GM21786 (cell line): ENCODE measurements around the gene ZNF454.
A peak's percentile ranks its signal among the peaks of the same experiment; 100 is the strongest.

Source experiments
- ATAC-seq: cut with Tn5 transposase; IDR thresholded peaks from one replicate; pipeline ENCODE4 v1.9.1; 2021; ENCODE audit not compliant: unreplicated experiment

Gene ZNF454

DNA sequence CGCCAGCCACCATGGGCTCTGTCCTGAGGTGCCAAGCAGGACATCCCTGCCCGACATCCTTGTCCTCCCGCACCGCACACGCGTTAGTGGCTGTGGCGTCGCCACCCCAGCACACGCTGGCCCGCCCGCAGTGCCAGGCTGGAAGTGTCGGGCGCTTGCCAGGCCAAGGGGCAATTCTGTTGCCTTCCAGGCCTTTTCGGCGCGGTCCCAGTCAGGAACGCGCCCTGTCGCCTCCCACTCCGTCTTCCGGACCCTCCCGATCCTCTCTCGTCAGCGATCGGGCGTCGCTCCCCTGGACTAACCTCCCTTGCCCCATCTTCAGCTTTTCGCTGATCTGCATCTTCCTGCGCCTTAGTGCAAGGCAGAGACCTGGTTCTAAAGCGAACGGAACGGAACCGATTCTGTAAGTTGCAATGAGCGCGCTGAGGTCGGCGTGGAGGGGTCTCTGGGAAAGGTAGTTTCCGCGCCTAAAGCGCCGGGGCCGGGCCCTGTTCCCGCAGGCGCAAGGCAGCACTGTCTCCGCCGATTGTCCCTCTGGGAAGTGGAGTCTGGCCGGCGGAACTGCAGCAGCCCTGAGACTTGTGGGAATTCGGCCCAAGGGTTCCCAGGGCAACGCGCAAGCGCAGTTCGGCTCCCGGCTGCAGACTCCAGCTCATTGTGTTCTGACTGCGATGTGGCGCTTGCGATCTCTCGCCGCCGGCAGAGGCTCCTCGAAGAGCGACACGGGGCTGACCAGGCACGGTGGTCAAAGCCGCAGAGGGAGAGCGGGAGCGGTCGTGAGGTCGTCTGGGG, at the start of gene ZNF454:
Gene ZNF454, plus strand, starts transcription at position 630 of the 792 bp plus-strand sequence. CDS start 1,594 bp downstream, outside the sequence.
- no peak for ATAC-seq

DNA sequence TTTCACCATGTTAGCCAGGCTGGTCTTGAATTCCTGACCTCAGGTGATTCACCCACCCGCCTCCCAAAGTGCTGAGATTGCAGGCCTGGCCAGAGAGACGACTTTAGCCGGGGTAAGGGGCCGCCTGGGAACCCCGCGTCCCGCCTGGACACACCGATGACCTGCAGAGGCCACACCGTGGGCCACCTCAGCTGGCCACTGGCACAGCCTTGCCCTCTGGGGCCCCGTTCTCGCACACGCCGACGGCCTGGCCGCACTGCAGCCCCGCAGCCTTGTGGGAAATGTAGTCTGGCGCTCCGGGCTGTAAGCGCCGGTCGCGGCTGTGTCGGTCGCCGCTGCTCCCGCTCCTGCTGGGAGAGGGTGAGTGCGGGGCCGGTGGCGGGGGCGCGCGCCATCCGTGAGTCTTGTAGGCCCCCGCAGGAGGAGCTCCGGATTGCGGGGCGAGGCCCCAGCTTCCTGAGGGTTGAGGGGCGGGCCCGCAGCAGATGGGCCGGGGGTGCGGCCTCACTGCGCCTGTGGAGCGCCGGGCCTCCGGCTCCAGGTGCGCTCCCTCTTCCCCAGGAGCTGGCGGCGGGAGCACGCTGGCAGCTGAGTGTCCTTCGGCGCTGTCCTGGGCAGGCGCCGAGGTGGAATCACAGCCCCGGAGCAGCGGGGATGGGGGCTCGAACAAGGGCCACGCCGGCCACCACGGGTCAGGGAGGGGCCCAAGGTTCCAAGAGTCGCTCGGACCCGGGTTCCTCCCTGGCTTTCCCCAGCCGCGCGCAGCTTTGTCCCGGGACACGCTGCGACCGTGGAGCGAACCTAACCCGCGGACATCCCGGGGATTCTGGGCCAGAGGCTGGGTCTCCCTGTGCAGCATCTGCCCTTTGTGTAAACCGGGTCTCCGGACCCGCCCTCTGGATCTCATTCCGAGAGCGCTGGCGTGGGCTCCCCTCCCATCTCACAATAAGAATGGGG, 45.1 kb upstream of the ZNF454 start, which contains the start of gene ZFP2:
Gene ZFP2, plus strand, starts transcription at position 299 of the 957 bp plus-strand sequence. CDS start 35,401 bp downstream, outside the sequence.
- ATAC-seq = peak; percentile 77

DNA sequence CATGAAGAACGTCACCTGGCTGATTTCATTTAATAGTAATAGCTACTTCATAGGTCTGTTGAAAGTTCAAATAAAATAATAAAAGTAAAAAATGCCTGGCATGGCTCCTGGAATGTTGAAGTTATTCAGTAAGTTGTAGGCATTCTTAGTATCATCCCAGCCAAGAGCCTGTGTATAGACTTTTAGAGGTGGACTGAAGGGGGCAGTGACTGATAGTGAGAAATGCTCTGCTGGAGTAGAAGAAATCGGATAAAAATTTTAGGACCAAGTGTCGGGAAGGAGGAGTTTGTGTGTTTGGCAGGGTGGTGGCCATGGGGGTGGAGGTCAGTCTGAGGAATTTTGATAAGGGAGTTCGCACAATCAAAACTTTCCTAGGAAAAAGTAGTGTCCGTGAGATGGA, 41.7 kb upstream of the ZNF454 start:
- ATAC-seq = no peak

DNA sequence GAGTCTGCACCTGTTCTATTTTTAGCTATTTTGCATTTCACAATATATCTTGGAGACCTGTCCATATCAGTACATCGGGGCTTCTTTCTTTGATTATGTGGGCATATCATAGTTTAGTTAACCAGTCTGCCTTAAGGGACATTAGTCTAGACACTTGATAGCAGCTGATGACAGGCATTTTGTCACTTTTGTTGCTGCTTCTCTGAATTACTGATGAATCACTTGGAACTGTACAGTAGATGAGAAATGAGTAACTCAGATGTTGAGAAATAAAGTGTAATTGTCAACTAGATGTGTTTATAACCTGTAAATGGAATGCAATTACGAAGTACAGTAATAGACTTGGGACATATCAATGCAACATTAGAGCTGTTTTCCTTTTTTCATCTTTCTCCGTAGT, 38.1 kb upstream of the ZNF454 start:
- no peak for ATAC-seq

DNA sequence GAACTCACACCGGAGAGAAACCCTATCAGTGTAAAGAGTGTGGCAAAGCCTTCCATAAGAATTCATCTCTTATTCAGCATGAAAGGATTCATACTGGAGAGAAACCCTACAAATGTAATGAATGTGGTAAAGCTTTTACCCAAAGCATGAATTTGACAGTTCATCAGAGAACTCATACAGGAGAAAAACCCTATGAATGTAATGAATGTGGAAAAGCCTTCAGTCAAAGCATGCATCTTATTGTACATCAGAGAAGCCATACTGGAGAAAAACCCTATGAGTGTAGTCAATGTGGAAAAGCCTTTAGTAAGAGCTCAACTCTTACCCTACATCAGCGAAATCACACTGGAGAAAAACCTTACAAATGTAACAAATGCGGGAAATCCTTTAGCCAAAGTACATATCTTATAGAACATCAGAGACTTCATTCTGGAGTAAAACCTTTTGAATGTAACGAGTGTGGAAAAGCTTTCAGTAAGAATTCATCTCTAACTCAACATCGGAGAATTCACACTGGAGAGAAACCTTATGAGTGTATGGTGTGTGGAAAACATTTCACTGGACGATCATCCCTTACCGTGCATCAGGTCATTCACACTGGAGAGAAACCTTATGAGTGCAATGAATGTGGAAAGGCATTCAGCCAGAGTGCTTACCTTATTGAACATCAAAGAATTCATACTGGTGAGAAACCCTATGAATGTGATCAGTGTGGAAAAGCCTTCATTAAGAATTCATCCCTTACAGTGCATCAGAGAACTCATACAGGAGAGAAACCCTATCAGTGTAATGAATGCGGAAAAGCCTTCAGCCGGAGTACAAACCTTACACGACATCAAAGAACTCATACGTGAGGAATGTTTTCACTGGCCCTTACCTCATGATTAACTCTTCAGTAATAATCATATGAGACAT, 8.9 kb upstream of the ZNF454 start:
- ATAC-seq = no peak

DNA sequence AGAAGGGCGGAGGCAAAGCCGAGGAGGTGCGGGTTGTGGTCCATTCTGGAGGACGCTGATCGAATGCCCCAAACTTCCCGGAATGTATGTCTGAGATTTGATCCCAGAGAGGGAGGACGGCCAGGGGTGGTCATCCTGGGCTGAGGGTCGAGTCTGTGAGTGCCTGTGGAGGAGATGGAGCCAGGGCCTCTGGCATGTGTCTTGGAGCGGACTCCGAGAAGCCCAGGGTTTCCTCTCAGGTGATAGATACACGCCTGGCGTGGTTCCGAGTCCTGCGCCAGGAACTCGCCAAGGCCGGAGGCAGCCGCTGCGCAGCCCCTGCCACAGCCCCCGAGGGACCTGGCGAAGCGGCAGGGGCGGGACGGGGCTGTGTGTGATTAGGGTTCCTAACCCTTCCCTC, 363 bp downstream of the ZNF454 start:
- ATAC-seq = no peak

DNA sequence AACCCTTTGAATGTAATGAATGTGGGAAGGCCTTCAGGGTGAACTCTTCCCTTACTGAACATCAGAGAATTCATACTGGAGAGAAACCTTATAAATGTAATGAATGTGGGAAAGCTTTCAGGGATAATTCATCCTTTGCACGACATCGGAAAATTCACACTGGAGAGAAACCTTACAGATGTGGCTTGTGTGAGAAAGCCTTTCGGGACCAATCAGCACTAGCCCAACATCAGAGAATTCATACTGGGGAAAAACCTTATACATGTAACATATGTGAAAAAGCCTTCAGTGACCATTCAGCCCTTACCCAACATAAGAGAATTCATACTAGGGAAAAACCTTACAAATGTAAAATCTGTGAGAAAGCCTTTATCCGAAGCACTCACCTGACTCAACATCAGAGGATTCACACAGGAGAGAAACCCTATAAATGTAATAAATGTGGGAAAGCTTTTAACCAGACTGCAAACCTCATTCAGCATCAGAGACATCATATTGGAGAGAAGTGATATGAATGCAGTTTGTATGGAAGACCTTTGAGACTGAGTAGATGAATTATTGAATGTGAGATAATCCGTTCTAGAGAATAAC, 24.6 kb downstream of the ZNF454 start:
- no peak for ATAC-seq

DNA sequence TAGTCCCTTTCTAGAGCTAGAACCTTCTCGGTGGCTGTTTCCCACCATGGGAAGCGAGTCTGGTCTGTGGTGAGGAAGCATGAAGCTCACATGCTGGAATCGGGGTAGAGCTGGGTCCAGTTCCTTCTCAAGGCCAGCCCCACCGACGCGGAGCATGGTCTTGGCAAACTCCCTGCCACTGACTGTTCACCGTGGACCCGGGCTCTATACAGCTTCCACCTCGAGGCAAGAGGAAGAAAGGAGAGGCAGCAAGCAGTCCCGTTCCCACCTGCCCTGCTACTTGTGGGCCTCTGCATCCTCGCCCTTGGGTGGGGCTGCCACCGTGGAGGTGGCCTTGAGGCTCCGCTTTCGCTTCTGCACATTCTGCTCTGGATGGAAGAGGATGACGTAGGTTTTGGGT, 40.4 kb downstream of the ZNF454 start:
- ATAC-seq = no peak

DNA sequence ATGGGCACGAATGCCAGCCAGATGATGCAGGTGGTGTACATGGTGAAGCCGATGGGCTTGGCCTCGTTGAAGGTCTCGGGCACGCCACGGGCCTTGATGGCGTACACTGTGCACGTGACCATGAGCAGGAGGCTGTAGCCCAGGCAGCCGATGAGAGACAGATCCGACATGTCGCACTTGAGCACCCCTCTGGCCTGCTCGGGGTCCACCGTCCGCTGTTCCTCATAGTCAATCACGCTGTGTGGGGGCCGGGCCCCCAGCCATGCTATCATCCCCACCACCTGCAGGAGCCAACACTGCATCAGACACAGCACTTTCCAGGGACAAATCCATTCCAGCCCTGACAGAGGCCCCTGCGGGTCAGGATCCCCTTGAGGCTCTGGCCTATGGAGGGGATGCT, 41.9 kb downstream of the ZNF454 start:
- ATAC-seq = no peak

DNA sequence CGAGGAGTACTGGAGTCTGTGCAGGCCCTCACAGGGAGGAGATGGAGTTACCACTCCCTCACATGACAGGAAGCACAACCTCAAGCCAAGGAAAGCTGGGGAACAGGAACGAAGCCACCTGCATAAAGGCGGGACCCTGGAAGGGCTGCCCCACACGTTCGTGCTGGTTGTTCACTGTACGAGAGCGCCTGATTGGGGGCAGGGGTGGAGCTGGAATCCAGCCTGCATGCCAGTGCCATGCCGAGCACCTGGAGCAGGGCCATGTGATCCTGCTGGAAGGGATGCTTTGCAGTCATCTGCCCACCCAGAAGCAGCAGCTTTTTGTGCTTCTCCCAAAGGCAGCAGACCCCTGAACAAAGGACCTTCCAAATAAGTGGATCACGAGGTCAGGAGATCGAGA, 42.7 kb downstream of the ZNF454 start:
- no peak for ATAC-seq

DNA sequence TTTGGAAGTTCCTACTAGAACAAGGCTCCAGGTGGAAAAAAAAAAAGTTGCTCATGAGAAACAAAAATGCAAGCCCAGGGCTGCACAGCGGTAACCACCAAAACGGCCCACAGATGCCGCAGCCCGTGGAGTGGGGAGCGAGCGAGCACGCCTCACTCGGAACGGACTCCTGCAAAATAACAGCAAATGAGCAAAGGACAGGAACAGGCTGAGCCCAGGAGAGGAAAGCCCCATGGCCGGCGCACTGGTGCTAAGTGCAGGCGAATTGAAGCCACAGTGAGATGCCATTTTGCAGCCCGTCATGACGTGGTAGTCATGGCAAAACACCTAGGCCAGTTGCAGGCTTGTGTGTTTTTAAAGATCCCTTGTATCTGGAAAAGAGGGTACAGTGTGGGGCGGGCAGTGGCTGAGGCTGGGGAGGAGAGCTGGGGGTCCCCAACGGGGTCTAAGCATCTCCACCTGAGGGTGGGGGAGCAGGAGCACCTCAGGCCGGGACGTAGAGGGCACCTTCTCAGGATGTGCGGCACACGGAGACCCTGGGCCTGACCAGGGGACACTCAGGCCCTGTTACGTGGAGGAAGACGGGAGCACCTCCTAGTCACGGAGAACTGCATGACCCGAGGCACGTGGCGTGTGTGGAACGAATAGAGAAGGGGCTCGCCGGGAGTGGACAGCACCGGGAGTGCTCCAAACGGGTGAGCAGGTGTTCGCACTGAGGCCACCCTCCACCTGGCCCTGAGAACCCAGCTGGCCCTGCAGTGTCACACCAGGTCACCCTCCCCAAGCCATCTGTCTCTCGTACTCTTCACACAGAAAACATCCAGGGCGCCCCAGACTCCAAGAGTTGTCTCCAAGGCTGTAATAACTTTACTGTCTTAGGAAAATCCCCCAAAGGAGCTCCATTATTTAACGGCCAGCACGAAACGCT, 43.4 kb downstream of the ZNF454 start:
- ATAC-seq = no peak

DNA sequence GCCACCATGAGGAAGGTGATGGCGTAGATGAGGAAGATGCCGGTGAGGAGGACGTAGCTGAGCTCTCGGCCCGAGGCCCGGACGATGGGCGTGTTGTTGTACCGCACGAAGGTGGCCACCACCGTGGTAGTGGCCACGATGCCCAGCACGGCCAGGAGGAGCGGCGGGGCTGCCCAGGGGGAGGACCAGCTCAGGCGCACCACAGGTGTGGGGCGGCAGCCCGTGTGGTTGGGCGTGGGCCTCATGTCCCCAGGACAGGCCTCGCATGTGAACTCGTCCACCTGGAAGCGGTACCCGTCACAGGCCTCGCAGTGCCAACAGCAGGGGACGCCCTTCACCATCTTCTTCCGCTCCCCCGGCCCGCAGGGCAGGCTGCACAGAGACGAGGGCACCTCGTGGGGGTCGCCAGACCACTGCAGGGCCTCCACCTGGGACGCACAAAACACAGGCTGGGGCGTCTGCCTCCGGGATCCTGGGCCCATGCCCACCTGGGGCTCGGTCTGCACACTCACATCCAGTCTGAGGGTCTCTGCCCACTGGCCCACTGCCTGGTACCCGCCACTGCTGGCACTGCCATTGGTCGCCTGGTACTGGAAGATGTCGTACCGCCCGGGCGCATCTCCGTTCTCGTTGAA, 45.4 kb downstream of the ZNF454 start:
- no peak for ATAC-seq

DNA sequence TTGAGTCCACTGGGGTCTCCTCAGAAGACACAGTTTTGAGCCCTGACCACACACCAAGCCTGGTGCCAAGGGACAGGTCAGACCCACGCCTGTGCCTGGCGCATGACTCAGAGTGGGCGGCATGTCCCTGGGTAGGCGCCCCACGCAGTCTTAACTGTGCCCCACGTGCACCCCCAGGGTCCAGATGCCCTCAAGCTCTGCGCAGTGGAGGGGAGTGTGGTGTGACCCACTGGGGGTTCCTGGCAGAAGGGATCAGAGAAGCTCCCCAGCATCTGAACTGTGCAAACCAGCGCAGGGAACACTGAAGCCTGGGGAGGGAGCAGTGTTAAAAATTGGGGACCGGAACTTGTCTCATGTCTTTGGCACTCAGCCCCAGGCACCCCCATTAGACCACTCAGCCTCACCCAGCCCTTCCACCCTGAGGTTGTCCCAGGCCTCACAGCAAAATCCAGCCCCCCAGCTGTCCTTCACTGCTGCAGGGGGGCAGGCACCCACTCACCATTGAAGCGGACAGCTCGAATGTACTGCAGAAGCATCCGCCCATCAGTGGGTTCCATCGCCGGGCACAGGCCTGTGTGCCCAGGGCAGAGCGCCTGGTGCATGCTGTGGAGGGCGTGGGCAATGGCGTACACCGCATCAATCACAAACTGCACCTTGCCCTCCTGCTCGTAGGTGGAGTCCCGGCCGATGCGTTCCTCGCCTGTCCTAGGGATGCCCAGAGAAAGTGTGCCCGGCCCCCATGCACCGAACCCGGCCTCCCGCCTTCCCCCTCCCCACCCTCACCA, 47.6 kb downstream of the ZNF454 start:
- no peak for ATAC-seq

DNA sequence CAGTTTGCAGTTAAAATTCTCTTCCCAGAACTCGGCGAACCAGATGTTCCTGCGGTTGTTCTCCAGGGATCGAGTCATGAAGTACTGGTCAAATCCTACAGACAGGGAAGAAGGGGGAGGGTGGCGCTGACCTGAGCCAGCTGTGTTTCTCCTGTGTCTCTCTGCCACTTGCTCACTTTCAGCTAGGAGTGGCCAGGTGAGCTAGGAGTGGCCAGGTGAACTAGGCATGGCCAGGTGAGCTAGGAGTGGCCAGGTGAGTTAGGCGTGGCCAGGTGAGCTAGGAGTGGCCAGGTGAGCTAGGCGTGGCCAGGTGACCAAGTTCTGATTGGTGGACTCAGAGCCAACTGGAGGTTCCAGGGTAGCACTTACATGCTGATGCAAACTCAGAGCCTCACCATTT, 48.3 kb downstream of the ZNF454 start:
- ATAC-seq = no peak

DNA sequence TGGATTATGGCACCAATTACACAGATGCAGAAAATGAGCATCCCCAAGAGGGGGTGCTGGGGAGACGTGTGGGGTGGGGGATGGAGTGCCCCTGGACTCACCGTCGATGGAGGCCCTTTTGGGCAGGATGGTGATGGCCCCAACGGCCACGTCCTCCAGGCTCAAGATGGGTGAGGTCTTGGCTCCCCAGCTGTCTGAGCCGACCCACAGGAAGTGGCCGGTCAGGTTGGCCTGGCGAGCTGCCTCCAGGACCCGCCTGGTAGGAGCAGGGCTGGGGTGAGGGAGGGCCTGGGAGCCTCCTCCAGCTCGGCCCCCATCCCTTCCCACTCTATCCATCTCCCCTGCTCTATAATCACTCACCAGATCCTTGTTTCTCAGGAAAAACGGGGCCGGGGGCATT, 49.5 kb downstream of the ZNF454 start:
- no peak for ATAC-seq

DNA sequence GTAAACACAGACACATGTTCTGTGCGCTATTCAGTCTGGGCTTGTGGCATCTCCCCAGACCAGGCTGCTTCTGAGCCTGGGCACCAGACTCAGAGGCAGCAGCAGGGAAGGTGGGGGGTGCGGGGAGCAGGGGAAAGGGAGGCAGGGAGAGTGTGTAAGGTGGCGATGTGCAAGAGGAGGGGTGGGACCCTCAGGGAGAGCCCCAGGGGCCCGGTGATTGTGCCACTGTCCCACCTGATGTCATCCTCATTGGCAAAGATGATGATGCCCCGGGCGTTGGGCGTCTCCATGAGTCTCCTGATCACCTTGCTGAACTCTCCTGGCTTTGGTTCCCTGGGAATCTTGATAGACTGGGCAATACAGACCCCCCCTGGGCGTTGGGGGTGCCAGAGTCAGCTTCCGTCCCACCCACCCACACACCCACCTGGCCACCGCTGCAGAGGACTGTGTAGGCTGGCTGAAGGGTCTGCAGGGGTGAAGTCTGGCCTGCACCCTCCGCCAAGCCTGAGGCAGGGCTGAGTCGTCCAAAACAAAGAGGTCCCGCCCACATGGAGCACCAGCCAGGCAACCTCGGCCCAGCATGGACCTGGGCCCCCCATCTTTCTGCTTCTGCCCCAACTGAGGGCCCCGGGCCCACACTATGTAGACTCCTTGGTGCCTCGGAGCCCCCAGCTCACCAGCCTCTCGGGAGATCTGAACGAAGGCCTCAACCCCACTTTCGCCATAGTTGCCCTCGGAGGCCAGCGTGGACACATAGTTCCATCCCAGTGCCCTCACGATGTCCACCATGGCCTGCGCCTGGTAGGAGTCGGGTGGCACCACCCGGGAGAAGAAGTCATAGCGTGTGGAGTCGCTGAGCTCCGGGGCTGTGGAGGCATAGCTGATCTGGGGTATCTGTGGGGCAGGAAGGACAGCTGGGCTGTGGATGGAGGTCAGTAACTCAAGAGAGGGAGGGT, 50.5 kb downstream of the ZNF454 start:
- ATAC-seq = no peak

DNA sequence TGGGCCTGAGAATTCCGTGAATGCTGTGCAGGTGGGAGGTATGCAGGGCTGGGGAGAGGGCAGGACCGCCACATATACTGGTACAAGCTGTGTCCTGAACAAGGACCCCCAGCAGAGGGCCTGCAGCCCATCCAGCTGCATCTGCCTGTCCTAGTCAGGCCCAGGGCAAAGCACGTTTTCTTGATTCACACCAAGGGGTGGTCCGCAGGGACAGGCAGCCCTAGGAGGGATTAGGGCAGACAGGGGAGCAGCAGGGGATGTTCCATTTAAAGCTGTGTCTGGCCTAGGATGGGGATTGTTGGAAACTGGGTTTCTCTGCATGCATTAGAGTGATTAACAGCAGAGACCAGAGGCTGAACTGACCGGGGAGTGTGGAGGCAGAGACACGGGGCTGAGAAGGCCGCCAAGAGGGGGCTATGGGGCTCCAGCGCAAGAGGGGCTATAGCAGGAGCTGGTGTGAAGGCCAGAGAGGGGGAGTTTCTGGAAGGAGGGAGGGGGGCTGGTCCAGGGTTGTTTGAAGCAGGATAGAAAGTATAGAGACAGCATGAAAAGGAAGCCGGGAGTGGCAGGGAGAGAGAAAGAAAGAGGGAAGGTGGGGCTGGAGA, 51.4 kb downstream of the ZNF454 start:
- no peak for ATAC-seq
